GM23248 (cell line): ENCODE measurements around the gene NECAB3. TPM values are rescaled to one million over a fixed set of nuclear protein-coding genes. Genes with fewer than 3 reads are reported as not detected.

Source experiments
- DNase-seq: peaks from one replicate; pipeline ENCODE4 v3.0.0-alpha.2; 2015
- H2AFZ ChIP-seq: fragments of 200-600 bp; sonication (generic); 2 replicates; pipeline ENCODE4 v1.6.1; 2016; ENCODE audit warnings: antibody characterized with exemption
- H3F3A ChIP-seq: fragments of 200-600 bp; sonication (generic); 2 replicates; pipeline ENCODE4 v1.6.1; 2016; ENCODE audit warnings: mild to moderate bottlenecking, antibody characterized with exemption, mixed run types; ENCODE audit not compliant: insufficient read depth
- H3K27ac ChIP-seq: fragments of 200-600 bp; sonication (generic); 2 replicates; pipeline ENCODE4 v1.5.1; 2016; ENCODE audit warnings: mild to moderate bottlenecking
- H3K27me3 ChIP-seq: fragments of 200-600 bp; sonication (generic); replicated peaks from 2 replicates; pipeline ENCODE4 v1.6.1; 2016; ENCODE audit warnings: mild to moderate bottlenecking; ENCODE audit not compliant: insufficient read depth
- H3K36me3 ChIP-seq: fragments of 200-600 bp; sonication (generic); 2 replicates; pipeline ENCODE4 v1.6.1; 2016; ENCODE audit warnings: low read depth, mild to moderate bottlenecking
- H3K4me1 ChIP-seq: fragments of 200-600 bp; sonication (generic); 2 replicates; pipeline ENCODE4 v1.6.1; 2016; ENCODE audit warnings: mild to moderate bottlenecking; ENCODE audit not compliant: insufficient read depth
- H3K4me2 ChIP-seq: fragments of 200-600 bp; sonication (generic); one replicate; pipeline ENCODE4 v1.6.1; 2016; ENCODE audit warnings: mild to moderate bottlenecking; ENCODE audit not compliant: unreplicated experiment
- H3K4me3 ChIP-seq: fragments of 200-600 bp; sonication (generic); 2 replicates; pipeline ENCODE4 v1.5.1; 2016; ENCODE audit warnings: mild to moderate bottlenecking
- H3K79me2 ChIP-seq: fragments of 200-600 bp; sonication (generic); 2 replicates; pipeline ENCODE4 v1.6.1; 2016; ENCODE audit warnings: mild to moderate bottlenecking; ENCODE audit not compliant: insufficient read depth
- H3K9ac ChIP-seq: fragments of 200-600 bp; sonication (generic); 2 replicates; pipeline ENCODE4 v1.6.1; 2016; ENCODE audit warnings: mild to moderate bottlenecking
- H3K9me2 ChIP-seq: fragments of 200-600 bp; sonication (generic); 2 replicates; pipeline ENCODE4 v1.6.1; 2016; ENCODE audit warnings: mixed run types, mild to moderate bottlenecking, moderate library complexity; ENCODE audit not compliant: insufficient read depth
- H3K9me3 ChIP-seq: fragments of 200-600 bp; sonication (generic); one replicate; pipeline ENCODE4 v1.6.1; 2017; ENCODE audit warnings: low read depth
- H4K20me1 ChIP-seq: fragments of 200-600 bp; sonication (generic); 2 replicates; pipeline ENCODE4 v1.6.0; 2016; ENCODE audit not compliant: insufficient read depth
- EZH2 ChIP-seq: fragments of 200-600 bp; sonication (generic); IDR thresholded peaks from 2 replicates; pipeline ENCODE4 v1.6.1; 2018; ENCODE audit warnings: antibody characterized with exemption, mild to moderate bottlenecking; ENCODE audit not compliant: insufficient read depth, poor library complexity, severe bottlenecking
- EZH2phosphoT487 ChIP-seq: fragments of 200-600 bp; sonication (generic); IDR thresholded peaks from 2 replicates; pipeline ENCODE4 v1.6.1; 2018; ENCODE audit warnings: antibody characterized with exemption, moderate library complexity, mild to moderate bottlenecking, low read depth; ENCODE audit not compliant: insufficient read depth
- WGBS, 2 experiments: methylation state at CpG; one replicate each; pipeline ENCODE4 v1.1.6; 2015 to 2017; ENCODE audit warnings: low lambda C conversion rate in 2 of 2, low coverage in 1 of 2; ENCODE audit errors: missing lambda C conversion rate in 2 of 2; 5-methylcytosine and 5-hydroxymethylcytosine counted together
- in situ Hi-C: fragments of 300-500 bp; cut with MboI; formaldehyde crosslinking; loops from 2 replicates; pipeline ENCODE4 v1.15.0; 2020
- polyA plus RNA-seq: library from polyadenylated mRNA; unstranded; fragments of >200 nt; fragmentation: Nextera tagmentation; extraction: Ambion mirVana; gene quantifications from 2 replicates; pipeline ENCODE4 v1.2.1, GENCODE V29; 2016
- total RNA-seq: library from RNA; depleted of rRNA; stranded (reverse); fragments of >200 nt; shearing (Covaris generic); gene quantifications from 2 replicates; pipeline ENCODE4 v1.2.3, GENCODE V29; 2014

The NECAB3 gene
- total and polyA plus RNA-seq, 2 experiments from 2014 or later = 11.0 to 27.1 TPM

DNA sequence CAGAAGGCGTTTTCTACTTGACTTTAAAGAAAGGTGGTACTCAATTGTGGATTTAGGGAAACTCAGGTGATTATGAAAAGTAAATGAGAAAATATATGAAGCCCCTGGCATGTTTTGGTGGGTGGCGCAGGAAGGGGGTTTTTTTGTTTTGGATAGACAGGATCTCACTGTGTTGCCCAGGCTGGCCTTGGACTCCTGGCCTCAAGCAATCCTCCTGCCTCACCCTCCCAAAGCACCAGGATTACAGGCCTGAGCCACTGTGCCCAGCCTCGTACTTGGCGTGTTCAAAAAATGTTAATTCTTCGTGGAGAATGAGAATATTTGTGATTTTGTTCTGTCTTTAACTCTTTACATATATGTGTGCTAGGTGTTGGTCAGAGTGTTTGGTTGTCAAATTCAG lies 44.2 kb downstream of the NECAB3 start:
- Histone ChIP-seq H3K9me3 (no peaks in the 10 kb centered on the region), H3K9ac (no peak overlapping the region), H3K27ac (no peak overlapping the region), H4K20me1 (no peaks in the 10 kb centered on the region), H3K4me2 (no peak overlapping the region), H3K27me3 (no peaks in the 10 kb centered on the region), H3F3A (no peaks in the 10 kb centered on the region), H3K9me2 (no peaks in the 10 kb centered on the region), H3K79me2 (no peaks in the 10 kb centered on the region), H3K36me3 (peaks cover 10% of the 10 kb centered on the region), H3K4me1 (no peaks in the 10 kb centered on the region), H3K4me3 (no peak overlapping the region), H2AFZ (no peak overlapping the region)
- DNase-seq = no peak
- no peak for TF ChIP-seq EZH2
- no peak for TF ChIP-seq EZH2phosphoT487
- WGBS, 2 experiments = 60 to 75% methylated on average over 5 of the region's 5 CpGs
- in situ Hi-C loops = no loop called here

DNA sequence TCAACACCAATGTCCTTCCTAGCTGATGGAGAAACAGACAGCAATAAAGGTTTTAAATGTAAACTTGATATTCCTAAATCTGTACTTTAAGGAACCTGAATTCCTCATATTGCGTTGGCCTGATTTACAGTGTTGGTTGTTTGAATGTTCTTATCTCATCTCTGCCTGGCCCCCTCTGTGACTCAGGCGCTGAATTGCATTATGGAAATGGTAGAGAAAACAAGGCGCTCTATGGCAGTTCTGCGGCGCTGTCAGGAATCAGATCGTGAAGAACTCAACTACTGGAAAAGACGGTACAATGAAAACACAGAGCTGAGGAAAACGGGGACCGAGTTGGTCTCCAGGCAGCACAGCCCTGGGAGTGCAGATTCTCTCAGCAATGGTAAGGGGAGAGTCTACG lies 44.7 kb downstream of the NECAB3 start:
- no peak for DNase-seq
- Histone ChIP-seq H4K20me1 (no peaks in the 10 kb centered on the region), H3K9me3 (no peaks in the 10 kb centered on the region), H3K9me2 (no peaks in the 10 kb centered on the region), H3K4me3 (no peak overlapping the region), H3K36me3 (peaks cover 14% of the 10 kb centered on the region), H2AFZ (no peak overlapping the region), H3F3A (no peaks in the 10 kb centered on the region), H3K4me2 (no peak overlapping the region), H3K27ac (no peak overlapping the region), H3K9ac (no peak overlapping the region), H3K27me3 (no peaks in the 10 kb centered on the region), H3K4me1 (no peaks in the 10 kb centered on the region), H3K79me2 (no peaks in the 10 kb centered on the region)
- in situ Hi-C loops = no loop called here
- 97 to 98% methylated on average over 10 of the region's 10 CpGs for WGBS, 2 experiments
- TF ChIP-seq EZH2phosphoT487 = no peak
- no peak for TF ChIP-seq EZH2

DNA sequence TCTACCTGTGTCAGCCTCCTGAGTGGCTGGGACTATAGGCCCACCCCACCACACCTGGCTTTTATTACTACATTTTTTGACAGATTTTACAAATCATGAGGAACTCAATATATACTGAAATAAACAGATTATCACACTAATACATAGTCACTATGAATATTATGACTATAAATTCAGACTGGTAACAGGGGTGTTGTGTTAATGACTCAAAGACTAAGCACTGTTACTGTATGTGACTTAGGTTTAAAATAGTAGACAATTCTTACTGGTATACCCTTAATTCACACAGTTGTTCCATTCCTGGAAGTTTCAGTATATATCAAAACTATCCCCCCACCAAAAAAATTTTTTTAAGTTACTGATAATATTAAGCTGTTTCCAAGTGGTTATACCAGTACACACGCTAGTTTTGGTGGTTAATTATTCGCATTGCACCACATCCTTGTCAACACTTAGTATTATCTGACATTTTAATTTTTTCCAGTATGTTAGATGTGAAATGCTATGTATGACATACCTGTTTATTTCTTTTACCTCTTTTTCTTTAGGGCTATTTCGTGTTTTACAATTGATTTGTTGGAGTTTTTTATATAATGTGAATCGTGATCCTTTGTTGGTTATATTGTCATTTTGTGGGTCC lies 46.5 kb downstream of the NECAB3 start:
- WGBS, 2 experiments = 94 to 96% methylated on average over 4 of the region's 4 CpGs
- Histone ChIP-seq H3K4me2 (no peak overlapping the region), H3F3A (no peaks in the 10 kb centered on the region), H3K9ac (no peak overlapping the region), H3K9me3 (no peaks in the 10 kb centered on the region), H2AFZ (no peak overlapping the region), H3K36me3 (peaks cover 18% of the 10 kb centered on the region), H3K9me2 (no peaks in the 10 kb centered on the region), H3K4me1 (no peaks in the 10 kb centered on the region), H4K20me1 (no peaks in the 10 kb centered on the region), H3K27me3 (no peaks in the 10 kb centered on the region), H3K4me3 (no peak overlapping the region), H3K27ac (no peak overlapping the region), H3K79me2 (no peaks in the 10 kb centered on the region)
- no peak for DNase-seq
- TF ChIP-seq EZH2phosphoT487 (no peak), EZH2 (no peak)
- in situ Hi-C loops = no loop called here

DNA sequence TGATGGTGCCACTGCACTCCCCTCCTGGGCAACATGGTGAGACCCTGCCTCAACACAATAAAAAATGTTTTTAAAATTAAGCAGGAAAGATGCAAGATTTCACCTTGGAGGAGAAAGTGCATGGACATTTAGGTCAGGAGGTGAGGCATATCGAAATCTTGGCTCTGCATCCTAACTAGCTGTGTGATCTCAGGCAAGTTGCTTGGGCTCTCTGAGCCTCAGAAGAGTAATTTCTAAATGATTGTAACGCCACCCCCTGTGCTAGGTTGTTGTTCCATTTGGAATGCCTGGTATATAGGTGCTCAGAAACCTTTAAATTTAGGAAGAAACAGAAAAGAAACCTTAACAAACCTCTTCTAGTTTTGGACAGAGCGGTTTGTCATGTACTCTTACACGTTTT lies 48.0 kb downstream of the NECAB3 start:
- no peak for DNase-seq
- no peaks in the 10 kb centered on the region for H3K79me2 ChIP-seq
- no peaks in the 10 kb centered on the region for H3K9me3 ChIP-seq
- in situ Hi-C loops = no loop called here
- H3K4me2 ChIP-seq = no peak overlapping the region
- H3K9ac ChIP-seq = no peak overlapping the region
- H3K27ac ChIP-seq = no peak overlapping the region
- no peaks in the 10 kb centered on the region for H3F3A ChIP-seq
- peaks cover 12% of the 10 kb centered on the region for H3K36me3 ChIP-seq
- H3K4me3 ChIP-seq = no peak overlapping the region
- H2AFZ ChIP-seq = no peak overlapping the region
- no peaks in the 10 kb centered on the region for H3K9me2 ChIP-seq
- no peaks in the 10 kb centered on the region for H3K4me1 ChIP-seq
- no peaks in the 10 kb centered on the region for H3K27me3 ChIP-seq
- 90 to 94% methylated on average over 4 of the region's 4 CpGs for WGBS, 2 experiments
- H4K20me1 ChIP-seq = no peaks in the 10 kb centered on the region
- TF ChIP-seq EZH2 (no peak), EZH2phosphoT487 (no peak)

DNA sequence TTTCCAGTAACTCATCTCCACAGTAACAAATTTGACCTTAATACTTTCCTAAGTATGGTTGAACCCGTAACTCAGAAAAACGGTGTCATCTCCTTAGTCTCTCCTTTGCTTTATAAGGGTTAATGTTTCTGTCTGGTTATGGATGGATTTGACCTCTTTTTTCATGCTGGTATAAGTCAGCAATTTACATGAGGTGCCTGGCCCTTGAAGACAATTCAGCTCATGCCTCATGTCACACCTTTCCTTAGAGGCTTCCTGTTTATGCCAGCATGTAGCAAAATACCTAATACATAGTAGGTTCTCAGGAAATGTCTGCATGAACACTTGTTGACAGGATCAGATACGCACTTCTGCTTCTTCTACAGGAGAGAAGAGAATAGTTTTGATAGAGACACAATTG lies 49.8 kb downstream of the NECAB3 start:
- H3K79me2 ChIP-seq = no peaks in the 10 kb centered on the region
- H3K4me2 ChIP-seq = no peak overlapping the region
- no peak overlapping the region for H3K9ac ChIP-seq
- DNase-seq = no peak
- no peak overlapping the region for H2AFZ ChIP-seq
- H3K27ac ChIP-seq = no peak overlapping the region
- no peak overlapping the region for H3K4me3 ChIP-seq
- no peak for TF ChIP-seq EZH2
- no peak for TF ChIP-seq EZH2phosphoT487
- 83 to 86% methylated on average over 3 of the region's 3 CpGs for WGBS, 2 experiments
- no peaks in the 10 kb centered on the region for H3K9me3 ChIP-seq
- H3K36me3 ChIP-seq = peaks cover 16% of the 10 kb centered on the region
- in situ Hi-C loops = no loop called here
- H3K27me3 ChIP-seq = no peaks in the 10 kb centered on the region
- H3K9me2 ChIP-seq = no peaks in the 10 kb centered on the region
- H4K20me1 ChIP-seq = no peaks in the 10 kb centered on the region
- H3F3A ChIP-seq = no peaks in the 10 kb centered on the region
- H3K4me1 ChIP-seq = no peaks in the 10 kb centered on the region
